WTC11 (cell line): ENCODE data around the gene ASPN.

Source experiments
- CBFB ChIP-seq: sonication (generic); formaldehyde crosslinking; IDR thresholded peaks from 2 replicates; pipeline ENCODE4 v1.8.1; 2022; ENCODE audit warnings: mild to moderate bottlenecking, low read depth, missing genetic modification reagents
- ESRRA ChIP-seq: sonication (generic); formaldehyde crosslinking; IDR thresholded peaks from 2 replicates; pipeline ENCODE4 v1.8.1; 2022; ENCODE audit warnings: mild to moderate bottlenecking, missing genetic modification reagents, borderline replicate concordance
- ETV6 ChIP-seq: sonication (generic); formaldehyde crosslinking; IDR thresholded peaks from 2 replicates; pipeline ENCODE4 v1.8.1; 2022; ENCODE audit warnings: mild to moderate bottlenecking, missing genetic modification reagents
- JUN ChIP-seq: sonication (generic); formaldehyde crosslinking; IDR thresholded peaks from 2 replicates; pipeline ENCODE4 v1.8.0; 2023; ENCODE audit warnings: mild to moderate bottlenecking, missing genetic modification reagents
- MAX ChIP-seq: sonication (generic); formaldehyde crosslinking; IDR thresholded peaks from 2 replicates; pipeline ENCODE4 v1.8.0; 2022; ENCODE audit warnings: mild to moderate bottlenecking, missing genetic modification reagents
- OVOL2 ChIP-seq: fragments of 250-450 bp; sonication (Bioruptor Pico); IDR thresholded peaks from 2 replicates; pipeline ENCODE4 v1.9.0; 2021; ENCODE audit warnings: mild to moderate bottlenecking, borderline replicate concordance
- SMAD3 ChIP-seq: sonication (generic); formaldehyde crosslinking; IDR thresholded peaks from 2 replicates; pipeline ENCODE4 v1.8.0; 2022; ENCODE audit warnings: missing genetic modification reagents, mild to moderate bottlenecking, borderline replicate concordance
- SP1 ChIP-seq: sonication (generic); formaldehyde crosslinking; conservative IDR thresholded peaks from 2 replicates; pipeline ENCODE4 v1.8.1; 2022; ENCODE audit warnings: missing genetic modification reagents
- TF ChIP-seq, protein P1 (sequence below): fragments of 200-600 bp; IDR thresholded peaks from 2 replicates; pipeline ENCODE4 v1.8.0; 2022; ENCODE audit warnings: antibody characterized with exemption
- TF ChIP-seq, protein P2 (sequence below): fragments of 250-450 bp; sonication (Bioruptor Pico); IDR thresholded peaks from 2 replicates; pipeline ENCODE4 v1.9.0; 2021; ENCODE audit warnings: mild to moderate bottlenecking, borderline replicate concordance

DNA sequence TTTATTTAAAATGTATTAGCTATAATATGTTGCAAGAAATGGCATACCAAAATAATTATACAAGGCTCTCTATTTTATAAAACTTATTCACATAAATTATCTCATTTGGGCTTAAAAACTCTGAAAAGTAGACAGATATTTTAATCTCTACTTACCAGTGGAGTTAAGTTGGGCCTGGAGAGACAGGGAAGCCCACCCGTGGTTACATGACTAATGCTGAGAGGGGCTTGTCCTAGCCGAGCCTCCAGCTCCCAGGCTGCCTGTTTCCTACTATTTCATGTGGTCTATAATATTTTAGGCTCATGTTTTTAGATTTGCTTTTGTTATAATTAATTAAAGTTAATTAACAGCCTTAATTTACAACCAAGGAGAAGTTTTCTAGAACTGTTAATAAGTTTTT is 20.9 kb upstream of the ASPN start:
- TF ChIP-seq MAX (CRISPR knock-in tag) (no peak), SMAD3 (no peak), ETV6 (CRISPR knock-in tag) (no peak), JUN (CRISPR knock-in tag) (no peak), ESRRA (no peak), OVOL2 (no peak), CBFB (no peak), SP1 (no peak)
- TF ChIP-seq, protein P1, sequence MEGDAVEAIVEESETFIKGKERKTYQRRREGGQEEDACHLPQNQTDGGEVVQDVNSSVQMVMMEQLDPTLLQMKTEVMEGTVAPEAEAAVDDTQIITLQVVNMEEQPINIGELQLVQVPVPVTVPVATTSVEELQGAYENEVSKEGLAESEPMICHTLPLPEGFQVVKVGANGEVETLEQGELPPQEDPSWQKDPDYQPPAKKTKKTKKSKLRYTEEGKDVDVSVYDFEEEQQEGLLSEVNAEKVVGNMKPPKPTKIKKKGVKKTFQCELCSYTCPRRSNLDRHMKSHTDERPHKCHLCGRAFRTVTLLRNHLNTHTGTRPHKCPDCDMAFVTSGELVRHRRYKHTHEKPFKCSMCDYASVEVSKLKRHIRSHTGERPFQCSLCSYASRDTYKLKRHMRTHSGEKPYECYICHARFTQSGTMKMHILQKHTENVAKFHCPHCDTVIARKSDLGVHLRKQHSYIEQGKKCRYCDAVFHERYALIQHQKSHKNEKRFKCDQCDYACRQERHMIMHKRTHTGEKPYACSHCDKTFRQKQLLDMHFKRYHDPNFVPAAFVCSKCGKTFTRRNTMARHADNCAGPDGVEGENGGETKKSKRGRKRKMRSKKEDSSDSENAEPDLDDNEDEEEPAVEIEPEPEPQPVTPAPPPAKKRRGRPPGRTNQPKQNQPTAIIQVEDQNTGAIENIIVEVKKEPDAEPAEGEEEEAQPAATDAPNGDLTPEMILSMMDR: no peak
- TF ChIP-seq, protein P2, sequence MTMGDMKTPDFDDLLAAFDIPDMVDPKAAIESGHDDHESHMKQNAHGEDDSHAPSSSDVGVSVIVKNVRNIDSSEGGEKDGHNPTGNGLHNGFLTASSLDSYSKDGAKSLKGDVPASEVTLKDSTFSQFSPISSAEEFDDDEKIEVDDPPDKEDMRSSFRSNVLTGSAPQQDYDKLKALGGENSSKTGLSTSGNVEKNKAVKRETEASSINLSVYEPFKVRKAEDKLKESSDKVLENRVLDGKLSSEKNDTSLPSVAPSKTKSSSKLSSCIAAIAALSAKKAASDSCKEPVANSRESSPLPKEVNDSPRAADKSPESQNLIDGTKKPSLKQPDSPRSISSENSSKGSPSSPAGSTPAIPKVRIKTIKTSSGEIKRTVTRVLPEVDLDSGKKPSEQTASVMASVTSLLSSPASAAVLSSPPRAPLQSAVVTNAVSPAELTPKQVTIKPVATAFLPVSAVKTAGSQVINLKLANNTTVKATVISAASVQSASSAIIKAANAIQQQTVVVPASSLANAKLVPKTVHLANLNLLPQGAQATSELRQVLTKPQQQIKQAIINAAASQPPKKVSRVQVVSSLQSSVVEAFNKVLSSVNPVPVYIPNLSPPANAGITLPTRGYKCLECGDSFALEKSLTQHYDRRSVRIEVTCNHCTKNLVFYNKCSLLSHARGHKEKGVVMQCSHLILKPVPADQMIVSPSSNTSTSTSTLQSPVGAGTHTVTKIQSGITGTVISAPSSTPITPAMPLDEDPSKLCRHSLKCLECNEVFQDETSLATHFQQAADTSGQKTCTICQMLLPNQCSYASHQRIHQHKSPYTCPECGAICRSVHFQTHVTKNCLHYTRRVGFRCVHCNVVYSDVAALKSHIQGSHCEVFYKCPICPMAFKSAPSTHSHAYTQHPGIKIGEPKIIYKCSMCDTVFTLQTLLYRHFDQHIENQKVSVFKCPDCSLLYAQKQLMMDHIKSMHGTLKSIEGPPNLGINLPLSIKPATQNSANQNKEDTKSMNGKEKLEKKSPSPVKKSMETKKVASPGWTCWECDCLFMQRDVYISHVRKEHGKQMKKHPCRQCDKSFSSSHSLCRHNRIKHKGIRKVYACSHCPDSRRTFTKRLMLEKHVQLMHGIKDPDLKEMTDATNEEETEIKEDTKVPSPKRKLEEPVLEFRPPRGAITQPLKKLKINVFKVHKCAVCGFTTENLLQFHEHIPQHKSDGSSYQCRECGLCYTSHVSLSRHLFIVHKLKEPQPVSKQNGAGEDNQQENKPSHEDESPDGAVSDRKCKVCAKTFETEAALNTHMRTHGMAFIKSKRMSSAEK: no peak
